K562 (cell line): ENCODE measurements around the gene SIKE1. TPM values are rescaled to one million over a fixed set of nuclear protein-coding genes. Genes with fewer than 3 reads are reported as not detected.

Experiments
- FOSL1 ChIP-seq: fragments of 200-800 bp; sonication (Bioruptor generic); conservative IDR thresholded peaks from 2 replicates; pipeline ENCODE4 v1.6.1; 2016; ENCODE audit warnings: missing genetic modification characterization, missing compliant biosample characterization
- FOXP1 ChIP-seq: sonication (generic); formaldehyde crosslinking; IDR thresholded peaks from 2 replicates; pipeline ENCODE4 v1.8.0; 2022; ENCODE audit warnings: mild to moderate bottlenecking, missing genetic modification reagents
- HMG20A ChIP-seq: fragments of 450-650 bp; formaldehyde crosslinking; conservative IDR thresholded peaks from 2 replicates; pipeline ENCODE4 v1.4.0; 2020; ENCODE audit warnings: mild to moderate bottlenecking, mixed read lengths
- JUND ChIP-seq, 2 experiments: IDR thresholded peaks; 2 replicates in 1 of 2; 3 replicates in 1 of 2; pipeline ENCODE4 v1.6.1; 2011; ENCODE audit warnings: borderline replicate concordance in 2 of 2, low read depth in 2 of 2, low read length in 2 of 2, improper control_type of control experiment in 1 of 2, missing biosample characterization in 1 of 2, missing genetic modification characterization in 1 of 2, missing genetic modification reagents in 1 of 2
- LARP7 ChIP-seq: fragments of 450-650 bp; IDR thresholded peaks from 2 replicates; pipeline ENCODE4 v1.6.1; 2016
- LEF1 ChIP-seq: fragments of 450-650 bp; IDR thresholded peaks from 2 replicates; pipeline ENCODE4 v1.6.1; 2016; ENCODE audit warnings: mild to moderate bottlenecking
- MEF2A ChIP-seq: IDR thresholded peaks from 2 replicates; pipeline ENCODE4 v1.6.1; 2011; ENCODE audit warnings: low read depth, mild to moderate bottlenecking, low read length, moderate library complexity; ENCODE audit not compliant: control insufficient read depth
- NCOA2 ChIP-seq, 2 experiments: fragments of 450-650 bp; IDR thresholded peaks; 2 replicates each; pipeline ENCODE4 v1.6.1; 2018; ENCODE audit warnings: mild to moderate bottlenecking in 2 of 2, moderate library complexity in 1 of 2; ENCODE audit not compliant: partially characterized antibody in 2 of 2
- NCOR1 ChIP-seq: fragments of 450-650 bp; IDR thresholded peaks from 2 replicates; pipeline ENCODE4 v1.6.1; 2016; ENCODE audit warnings: mild to moderate bottlenecking, moderate library complexity
- PTRF ChIP-seq: fragments of 450-650 bp; IDR thresholded peaks from 2 replicates; pipeline ENCODE4 v1.6.1; 2016; ENCODE audit warnings: mild to moderate bottlenecking, missing genetic modification characterization, missing compliant biosample characterization
- SUPT5H ChIP-seq: fragments of 450-650 bp; IDR thresholded peaks from 2 replicates; pipeline ENCODE4 v1.6.1; 2016
- ZBTB17 ChIP-seq: fragments of 450-650 bp; formaldehyde crosslinking; IDR thresholded peaks from 2 replicates; pipeline ENCODE4 v1.4.0; 2020; ENCODE audit warnings: mild to moderate bottlenecking
- ZNF324 ChIP-seq: fragments of 250-450 bp; sonication (Bioruptor Pico); IDR thresholded peaks from 2 replicates; pipeline ENCODE4 v1.4.0; 2020; ENCODE audit warnings: mild to moderate bottlenecking
- ZNF41 ChIP-seq: fragments of 250-450 bp; sonication (Bioruptor Pico); conservative IDR thresholded peaks from 2 replicates; pipeline ENCODE4 v1.4.0; 2020; ENCODE audit warnings: mild to moderate bottlenecking
- polyA plus RNA-seq, 8 experiments: library from polyadenylated mRNA; depleted of rRNA in 4 of 8; stranded (reverse) in 5 of 8; unstranded in 3 of 8; fragments of >200 nt; fragmentation: Nextera tagmentation in 2 of 8; fragmentation: Illumina TruSeq in 1 of 8; extraction: Ambion mirVana in 2 of 8; extraction: Trizol in 1 of 8; gene quantifications; 2 replicates each; pipeline versions ENCODE4 v1.2.1 to v1.2.3, GENCODE V29; 2011 to 2014; ENCODE audit warnings: inconsistent platforms in 1 of 8, missing spikeins in 1 of 8
- total RNA-seq, 7 experiments: library from RNA; depleted of rRNA in 6 of 7; stranded (reverse); fragments of >200 nt in 6 of 7; fragmentation: Illumina TruSeq in 2 of 7; extraction: Trizol in 2 of 7; gene quantifications; 2 replicates each; pipeline versions ENCODE4 v1.2.1 to v1.2.3, GENCODE V29; 2011 to 2021; ENCODE audit warnings: low replicate concordance in 1 of 7
- TF ChIP-seq, protein P1 (sequence below): fragments of 450-650 bp; IDR thresholded peaks from 2 replicates; pipeline ENCODE4 v1.6.1; 2018; ENCODE audit not compliant: partially characterized antibody
- TF ChIP-seq, protein P2 (sequence below): sonication (generic); formaldehyde crosslinking; IDR thresholded peaks from 2 replicates; pipeline ENCODE4 v1.8.0; 2023; ENCODE audit warnings: mild to moderate bottlenecking, missing genetic modification reagents
- TF ChIP-seq, protein P3 (sequence below): fragments of 450-650 bp; IDR thresholded peaks from 2 replicates; pipeline ENCODE4 v1.7.0; 2016; ENCODE audit warnings: borderline replicate concordance
- TF ChIP-seq, protein P4 (sequence below): fragments of 450-650 bp; formaldehyde crosslinking; conservative IDR thresholded peaks from 2 replicates; pipeline ENCODE4 v1.4.0; 2022; ENCODE audit warnings: mild to moderate bottlenecking, missing genetic modification characterization
- TF ChIP-seq, protein P5 (sequence below): sonication (generic); formaldehyde crosslinking; IDR thresholded peaks from 2 replicates; pipeline ENCODE4 v1.9.0; 2022; ENCODE audit warnings: mild to moderate bottlenecking, missing genetic modification reagents

The SIKE1 gene
- total and polyA plus RNA-seq, 9 of the 15 experiments (the other 6 are each of a cell fraction or from before 2014, with no cell fraction given) = 21.8 to 144 (median 76.3) TPM

DNA sequence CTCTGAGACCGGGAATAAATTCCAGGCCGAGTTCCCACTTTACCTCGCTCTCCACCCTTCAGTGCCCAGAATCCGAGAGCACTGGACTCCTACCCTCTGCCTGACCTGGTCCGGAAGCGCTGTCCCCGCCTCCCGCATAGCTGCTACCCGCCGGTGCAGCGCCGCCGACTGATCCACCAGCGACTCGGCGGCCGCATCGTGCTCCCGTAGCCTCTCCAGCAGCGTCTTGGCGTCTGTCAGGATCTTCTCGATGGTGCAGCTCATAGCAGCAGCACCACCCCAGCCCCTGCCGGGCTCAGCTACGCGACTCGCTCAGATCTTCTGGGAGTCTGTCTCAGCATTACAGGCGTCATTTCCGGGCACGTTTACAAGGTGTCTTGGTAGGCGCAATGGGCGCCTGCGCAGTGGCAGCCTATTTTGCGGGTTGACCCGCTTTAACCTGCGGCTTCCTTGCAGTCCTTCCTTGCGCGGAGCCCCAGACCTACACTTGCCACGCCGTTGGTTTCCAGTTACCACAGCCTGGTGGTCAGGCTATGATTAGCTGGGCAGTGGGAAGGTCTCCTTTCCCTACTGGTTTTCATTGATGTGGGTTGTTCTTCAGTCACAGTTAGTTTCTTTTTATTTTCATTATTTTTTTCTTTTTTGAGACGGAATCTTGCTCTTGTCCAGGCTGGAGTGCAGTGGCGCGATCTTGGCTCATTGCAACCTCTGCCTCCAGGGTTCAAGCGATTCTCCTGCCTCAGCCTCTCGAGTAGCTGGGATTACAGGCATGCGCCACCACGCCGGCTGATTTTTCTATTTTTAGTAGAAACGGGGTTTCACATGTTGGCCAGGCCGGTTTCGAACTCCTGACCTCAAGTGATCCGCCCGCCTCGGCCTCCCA is at the start of gene SIKE1 (continued):
- TF ChIP-seq, protein P1, sequence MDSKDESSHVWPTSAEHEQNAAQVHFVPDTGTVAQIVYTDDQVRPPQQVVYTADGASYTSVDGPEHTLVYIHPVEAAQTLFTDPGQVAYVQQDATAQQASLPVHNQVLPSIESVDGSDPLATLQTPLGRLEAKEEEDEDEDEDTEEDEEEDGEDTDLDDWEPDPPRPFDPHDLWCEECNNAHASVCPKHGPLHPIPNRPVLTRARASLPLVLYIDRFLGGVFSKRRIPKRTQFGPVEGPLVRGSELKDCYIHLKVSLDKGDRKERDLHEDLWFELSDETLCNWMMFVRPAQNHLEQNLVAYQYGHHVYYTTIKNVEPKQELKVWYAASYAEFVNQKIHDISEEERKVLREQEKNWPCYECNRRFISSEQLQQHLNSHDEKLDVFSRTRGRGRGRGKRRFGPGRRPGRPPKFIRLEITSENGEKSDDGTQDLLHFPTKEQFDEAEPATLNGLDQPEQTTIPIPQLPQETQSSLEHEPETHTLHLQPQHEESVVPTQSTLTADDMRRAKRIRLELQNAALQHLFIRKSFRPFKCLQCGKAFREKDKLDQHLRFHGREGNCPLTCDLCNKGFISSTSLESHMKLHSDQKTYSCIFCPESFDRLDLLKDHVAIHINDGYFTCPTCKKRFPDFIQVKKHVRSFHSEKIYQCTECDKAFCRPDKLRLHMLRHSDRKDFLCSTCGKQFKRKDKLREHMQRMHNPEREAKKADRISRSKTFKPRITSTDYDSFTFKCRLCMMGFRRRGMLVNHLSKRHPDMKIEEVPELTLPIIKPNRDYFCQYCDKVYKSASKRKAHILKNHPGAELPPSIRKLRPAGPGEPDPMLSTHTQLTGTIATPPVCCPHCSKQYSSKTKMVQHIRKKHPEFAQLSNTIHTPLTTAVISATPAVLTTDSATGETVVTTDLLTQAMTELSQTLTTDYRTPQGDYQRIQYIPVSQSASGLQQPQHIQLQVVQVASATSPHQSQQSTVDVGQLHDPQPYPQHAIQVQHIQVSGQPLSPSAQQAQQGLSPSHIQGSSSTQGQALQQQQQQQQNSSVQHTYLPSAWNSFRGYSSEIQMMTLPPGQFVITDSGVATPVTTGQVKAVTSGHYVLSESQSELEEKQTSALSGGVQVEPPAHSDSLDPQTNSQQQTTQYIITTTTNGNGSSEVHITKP = peak; percentile 53
- TF ChIP-seq, protein P2, sequence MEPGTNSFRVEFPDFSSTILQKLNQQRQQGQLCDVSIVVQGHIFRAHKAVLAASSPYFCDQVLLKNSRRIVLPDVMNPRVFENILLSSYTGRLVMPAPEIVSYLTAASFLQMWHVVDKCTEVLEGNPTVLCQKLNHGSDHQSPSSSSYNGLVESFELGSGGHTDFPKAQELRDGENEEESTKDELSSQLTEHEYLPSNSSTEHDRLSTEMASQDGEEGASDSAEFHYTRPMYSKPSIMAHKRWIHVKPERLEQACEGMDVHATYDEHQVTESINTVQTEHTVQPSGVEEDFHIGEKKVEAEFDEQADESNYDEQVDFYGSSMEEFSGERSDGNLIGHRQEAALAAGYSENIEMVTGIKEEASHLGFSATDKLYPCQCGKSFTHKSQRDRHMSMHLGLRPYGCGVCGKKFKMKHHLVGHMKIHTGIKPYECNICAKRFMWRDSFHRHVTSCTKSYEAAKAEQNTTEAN (CRISPR knock-in tag) = no peak
- TF ChIP-seq HMG20A (CRISPR knock-in tag) = no peak
- TF ChIP-seq SUPT5H = peak; percentile 98
- TF ChIP-seq JUND (IDR thresholded peaks at IDR 0.05; ENCODE audit: borderline replicate concordance, low read depth, low read length) = peak; percentile 78
- TF ChIP-seq JUND (tag; IDR thresholded peaks at IDR 0.05; ENCODE audit: borderline replicate concordance, low read depth, low read length) = no peak
- no peak; the same call in 1 of the 2 replicates for TF ChIP-seq LEF1
- TF ChIP-seq NCOA2 (IDR thresholded peaks at IDR 0.05; ENCODE audit: partially characterized antibody in 2 of 2) = no peak
- TF ChIP-seq, protein P3, sequence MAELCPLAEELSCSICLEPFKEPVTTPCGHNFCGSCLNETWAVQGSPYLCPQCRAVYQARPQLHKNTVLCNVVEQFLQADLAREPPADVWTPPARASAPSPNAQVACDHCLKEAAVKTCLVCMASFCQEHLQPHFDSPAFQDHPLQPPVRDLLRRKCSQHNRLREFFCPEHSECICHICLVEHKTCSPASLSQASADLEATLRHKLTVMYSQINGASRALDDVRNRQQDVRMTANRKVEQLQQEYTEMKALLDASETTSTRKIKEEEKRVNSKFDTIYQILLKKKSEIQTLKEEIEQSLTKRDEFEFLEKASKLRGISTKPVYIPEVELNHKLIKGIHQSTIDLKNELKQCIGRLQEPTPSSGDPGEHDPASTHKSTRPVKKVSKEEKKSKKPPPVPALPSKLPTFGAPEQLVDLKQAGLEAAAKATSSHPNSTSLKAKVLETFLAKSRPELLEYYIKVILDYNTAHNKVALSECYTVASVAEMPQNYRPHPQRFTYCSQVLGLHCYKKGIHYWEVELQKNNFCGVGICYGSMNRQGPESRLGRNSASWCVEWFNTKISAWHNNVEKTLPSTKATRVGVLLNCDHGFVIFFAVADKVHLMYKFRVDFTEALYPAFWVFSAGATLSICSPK = peak; percentile 85; the same call in 1 of the 2 replicates
- no peak for TF ChIP-seq ZNF41 (CRISPR knock-in tag)
- TF ChIP-seq FOXP1 (CRISPR knock-in tag) = no peak
- no peak; the same call in 1 of the 2 replicates for TF ChIP-seq LARP7
- TF ChIP-seq, protein P4, sequence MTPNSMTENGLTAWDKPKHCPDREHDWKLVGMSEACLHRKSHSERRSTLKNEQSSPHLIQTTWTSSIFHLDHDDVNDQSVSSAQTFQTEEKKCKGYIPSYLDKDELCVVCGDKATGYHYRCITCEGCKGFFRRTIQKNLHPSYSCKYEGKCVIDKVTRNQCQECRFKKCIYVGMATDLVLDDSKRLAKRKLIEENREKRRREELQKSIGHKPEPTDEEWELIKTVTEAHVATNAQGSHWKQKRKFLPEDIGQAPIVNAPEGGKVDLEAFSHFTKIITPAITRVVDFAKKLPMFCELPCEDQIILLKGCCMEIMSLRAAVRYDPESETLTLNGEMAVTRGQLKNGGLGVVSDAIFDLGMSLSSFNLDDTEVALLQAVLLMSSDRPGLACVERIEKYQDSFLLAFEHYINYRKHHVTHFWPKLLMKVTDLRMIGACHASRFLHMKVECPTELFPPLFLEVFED = no peak
- no peak for TF ChIP-seq ZBTB17 (CRISPR knock-in tag)
- peak; percentile 30; the same call in 1 of the 2 replicates for TF ChIP-seq FOSL1 (tag)
- TF ChIP-seq NCOR1 = no peak
- no peak for TF ChIP-seq MEF2A
- TF ChIP-seq PTRF (tag) = no peak
- no peak for TF ChIP-seq ZNF324 (CRISPR knock-in tag)
- TF ChIP-seq, protein P5, sequence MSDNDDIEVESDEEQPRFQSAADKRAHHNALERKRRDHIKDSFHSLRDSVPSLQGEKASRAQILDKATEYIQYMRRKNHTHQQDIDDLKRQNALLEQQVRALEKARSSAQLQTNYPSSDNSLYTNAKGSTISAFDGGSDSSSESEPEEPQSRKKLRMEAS (CRISPR knock-in tag) = peak; percentile 69
